ENCODE results near the gene CDK6.

The CDK6 gene

DNA sequence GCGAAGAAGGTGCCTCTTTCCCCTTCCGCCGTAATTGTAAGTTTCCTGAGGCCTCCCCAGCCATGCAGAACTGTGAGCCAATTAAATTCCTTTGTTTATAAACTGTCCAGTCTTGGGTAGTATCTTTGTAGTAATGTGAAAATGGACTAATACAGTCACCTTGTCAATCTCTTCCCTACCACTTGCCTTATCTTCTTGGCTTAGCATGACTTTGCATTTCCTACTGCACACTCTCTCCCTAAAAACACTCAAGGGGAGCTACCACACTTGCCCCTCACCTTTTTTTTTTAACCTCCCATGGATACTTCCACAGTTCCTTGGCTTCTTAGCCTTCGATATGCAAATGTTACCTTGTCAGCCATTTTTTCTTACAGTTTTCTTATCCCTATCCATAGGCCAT lies 7.4 kb upstream of the CDK6 start:
- DNase-seq = no peak

- DNase-seq = no peak
Measured at GRCh38 chr7:92843034-92843760, 6.8 kb upstream of the CDK6 start.

DNA sequence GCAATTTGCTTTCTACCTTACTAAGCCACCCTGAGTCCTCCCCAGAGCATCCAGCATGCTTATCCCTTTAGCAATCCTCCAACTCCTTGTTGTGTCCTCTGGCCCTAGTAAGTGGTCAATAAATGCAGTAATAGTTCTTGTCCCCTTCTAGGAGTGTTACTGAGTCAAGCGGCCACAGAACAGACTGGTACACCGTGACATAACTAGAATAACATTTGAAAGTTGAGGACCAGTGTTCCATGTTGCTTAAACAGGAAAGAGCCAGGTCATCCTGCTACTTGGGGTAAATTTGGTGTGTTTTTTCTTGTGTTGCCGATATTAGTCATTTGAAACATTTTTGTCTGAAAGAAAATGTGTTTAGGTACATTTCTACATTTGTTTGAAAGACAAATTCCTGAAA lies 4.8 kb upstream of the CDK6 start:
- DNase-seq = no peak

DNA sequence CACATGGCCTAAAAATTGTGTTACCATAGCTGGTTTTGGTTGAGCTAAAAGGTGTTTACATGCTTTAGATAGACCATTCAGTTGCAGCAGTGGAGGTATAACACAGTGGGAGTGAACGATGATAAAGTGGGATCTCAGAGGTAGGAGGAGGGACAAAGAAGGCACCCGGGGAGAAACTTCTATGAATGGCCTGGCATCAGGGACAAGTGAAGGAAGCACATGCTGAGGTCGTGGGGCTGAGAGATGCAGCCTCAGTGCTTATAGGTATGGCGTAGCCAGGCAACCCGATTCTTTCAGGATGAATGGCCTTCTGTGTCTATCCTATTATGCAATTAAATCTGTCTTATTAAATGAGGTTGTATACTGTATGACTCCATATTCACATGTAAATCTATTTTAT lies 3.9 kb upstream of the CDK6 start:
- peak; percentile 41 for DNase-seq

- DNase-seq = no peak
Measured at GRCh38 chr7:92839901-92840300, 3.5 kb upstream of the CDK6 start.

DNA sequence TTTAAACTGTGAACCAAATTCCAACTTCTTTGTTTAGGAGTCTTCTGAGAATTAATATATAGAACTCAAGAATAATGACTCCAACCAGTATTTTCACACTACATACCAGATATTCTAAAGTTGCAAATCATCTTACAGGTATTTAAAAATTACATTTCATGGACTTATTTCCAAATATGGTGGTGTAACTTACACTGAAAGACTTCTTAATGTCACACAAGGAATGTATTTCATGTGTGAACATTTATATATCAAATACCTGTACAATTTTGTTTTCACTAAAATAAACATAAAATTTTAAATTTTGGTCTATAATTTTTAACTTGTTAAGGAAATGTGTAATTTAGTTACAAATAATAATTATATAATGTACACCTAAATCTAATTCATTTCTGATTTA lies 2.6 kb upstream of the CDK6 start:
- no peak for DNase-seq

- peak; percentile 35 for DNase-seq
Measured at GRCh38 chr7:92837000-92837749, 802 bp upstream of the CDK6 start.

GRCh38 chr7:92835851-92836488 lies 403 bp downstream of the CDK6 start:
- DNase-seq = peak; percentile 57

DNA sequence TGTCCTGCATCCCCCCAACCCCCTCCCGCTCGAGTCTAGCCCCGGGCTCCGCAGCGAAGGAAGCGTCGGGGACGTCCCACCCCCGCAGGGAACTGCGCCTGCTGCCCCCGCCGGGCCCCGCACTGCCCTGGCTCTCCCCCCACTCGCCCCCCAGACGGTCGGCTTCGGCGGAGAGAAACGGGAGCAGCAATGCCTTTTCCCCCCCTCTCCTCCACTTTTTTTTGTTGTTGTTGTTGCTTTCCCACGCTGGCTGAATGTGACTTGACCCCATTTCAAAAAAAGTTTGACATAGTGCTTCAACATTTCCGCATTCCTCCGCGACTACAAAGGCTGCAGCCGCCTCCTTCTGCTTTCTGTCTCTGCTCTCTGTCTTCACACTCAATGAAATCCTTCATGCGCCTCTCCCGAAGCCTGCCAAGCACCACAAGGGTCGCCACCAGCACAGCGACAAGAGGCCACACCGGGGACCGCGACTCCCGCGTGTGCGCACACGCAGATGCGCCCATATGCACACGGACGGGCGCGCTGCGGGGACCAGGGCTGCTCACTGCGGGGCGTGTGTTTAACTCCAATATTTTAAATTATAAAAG lies 1.0 kb downstream of the CDK6 start:
- peak; percentile 66 for DNase-seq

DNA sequence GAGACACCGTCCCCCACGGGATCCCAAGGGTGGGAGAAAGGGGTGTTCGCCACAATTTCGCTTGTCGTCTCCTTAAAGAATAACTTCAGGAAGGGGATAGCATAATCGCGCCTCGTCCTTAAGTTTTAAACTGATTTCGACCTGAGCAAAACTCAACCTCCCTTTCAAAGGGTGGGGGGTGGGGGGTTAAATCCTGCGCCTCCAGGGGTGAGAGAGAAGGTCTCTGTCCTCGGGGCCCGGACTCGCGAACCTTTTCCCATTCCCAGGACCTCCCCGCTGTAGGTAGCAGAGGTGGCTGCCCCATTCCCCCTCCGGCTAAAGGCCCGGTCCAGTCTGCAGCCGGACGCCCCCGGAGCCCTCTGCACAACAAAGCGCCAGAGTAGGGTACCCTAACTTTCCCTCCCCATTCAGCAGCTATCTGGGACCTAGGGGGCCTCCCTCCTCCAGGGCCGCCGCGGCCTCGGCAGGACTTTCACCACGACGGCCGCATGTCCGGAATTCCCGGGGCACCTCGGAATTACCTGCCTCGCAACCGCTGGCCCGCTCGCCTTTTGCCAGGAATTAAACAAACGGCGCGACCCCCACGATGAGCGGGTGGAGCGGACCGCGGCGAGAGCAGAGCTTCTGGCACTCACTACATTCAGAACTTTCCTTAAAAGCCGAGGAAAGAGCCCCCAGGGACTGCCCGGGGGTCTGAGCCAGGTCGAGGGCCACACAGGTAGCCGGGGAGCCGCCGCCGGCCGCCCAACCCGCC lies 1.7 kb downstream of the CDK6 start:
- DNase-seq = peak; percentile 66

DNA sequence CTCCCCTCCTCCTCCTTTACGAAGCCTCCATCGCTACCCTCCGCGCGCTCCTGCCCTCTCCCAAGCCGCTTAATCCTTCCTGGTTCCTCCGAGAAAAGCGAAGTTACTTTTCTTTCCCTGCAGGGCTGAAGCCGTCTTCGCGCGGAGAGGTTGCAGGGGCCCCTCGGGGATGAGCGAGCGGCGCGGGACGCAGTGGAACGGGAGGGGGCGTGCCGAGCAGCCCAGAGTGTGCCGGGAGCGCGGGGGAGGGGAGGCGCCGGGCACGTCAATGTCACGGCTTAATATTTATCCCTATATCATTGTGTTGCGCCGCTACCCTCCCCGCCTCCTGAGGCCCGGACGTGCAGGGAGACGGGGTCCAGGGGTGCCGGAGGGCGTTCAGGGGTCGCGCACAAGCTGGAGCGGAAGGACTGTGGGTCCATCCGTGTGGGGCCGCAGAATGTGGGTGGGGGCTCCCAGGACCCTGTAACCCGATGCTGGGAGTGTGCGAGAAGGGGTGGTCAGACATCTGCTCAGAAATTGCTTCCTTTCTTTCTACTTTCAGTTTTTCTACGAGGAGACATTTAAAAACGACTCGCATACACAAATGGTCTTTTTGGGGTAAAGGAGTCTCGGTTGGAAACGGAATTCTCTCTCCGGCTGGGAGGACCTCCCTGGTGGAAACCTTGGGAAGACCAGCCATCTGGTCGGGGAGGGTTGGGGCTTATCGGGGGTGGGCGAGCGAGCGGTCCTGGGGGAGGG lies 2.4 kb downstream of the CDK6 start:
- peak; percentile 83 for DNase-seq

DNA sequence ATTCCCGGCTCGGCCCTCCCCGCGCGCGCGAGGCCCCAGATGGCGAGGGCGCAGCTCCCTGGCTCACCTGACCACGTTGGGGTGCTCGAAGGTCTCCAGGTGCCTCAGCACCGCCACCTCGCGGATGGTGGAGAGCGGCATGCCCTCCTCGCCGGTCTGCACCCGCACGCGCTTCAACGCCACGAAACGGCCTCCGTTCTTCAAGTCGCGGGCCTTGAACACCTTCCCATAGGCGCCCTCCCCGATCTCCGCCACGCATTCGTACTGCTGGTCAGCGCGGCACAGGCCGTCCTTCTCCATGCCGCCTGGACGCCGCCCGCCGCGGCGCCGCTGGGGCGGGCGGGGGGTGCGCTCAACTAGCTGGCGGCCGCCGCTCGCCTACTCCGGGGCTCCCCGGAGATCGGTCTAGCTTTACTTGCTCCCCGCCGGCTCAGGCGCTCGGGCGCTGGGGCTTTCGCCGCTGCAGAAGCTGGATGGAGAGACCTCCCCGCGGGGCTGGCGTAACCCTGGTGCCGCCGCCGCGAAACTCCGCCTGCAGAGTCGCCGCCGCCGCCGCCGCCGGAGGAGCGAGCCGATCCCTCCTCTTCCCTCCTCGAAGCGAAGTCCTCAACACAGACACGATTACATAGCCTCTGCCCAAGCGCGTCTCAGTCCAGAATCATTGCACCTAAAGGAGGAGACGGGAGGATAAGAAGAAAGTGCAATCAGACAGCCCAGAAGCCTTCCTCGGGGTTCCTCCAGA lies 3.2 kb downstream of the CDK6 start:
- peak; percentile 94 for DNase-seq

GRCh38 chr7:92832534-92833023 lies 3.8 kb downstream of the CDK6 start:
- DNase-seq = peak; percentile 40

DNA sequence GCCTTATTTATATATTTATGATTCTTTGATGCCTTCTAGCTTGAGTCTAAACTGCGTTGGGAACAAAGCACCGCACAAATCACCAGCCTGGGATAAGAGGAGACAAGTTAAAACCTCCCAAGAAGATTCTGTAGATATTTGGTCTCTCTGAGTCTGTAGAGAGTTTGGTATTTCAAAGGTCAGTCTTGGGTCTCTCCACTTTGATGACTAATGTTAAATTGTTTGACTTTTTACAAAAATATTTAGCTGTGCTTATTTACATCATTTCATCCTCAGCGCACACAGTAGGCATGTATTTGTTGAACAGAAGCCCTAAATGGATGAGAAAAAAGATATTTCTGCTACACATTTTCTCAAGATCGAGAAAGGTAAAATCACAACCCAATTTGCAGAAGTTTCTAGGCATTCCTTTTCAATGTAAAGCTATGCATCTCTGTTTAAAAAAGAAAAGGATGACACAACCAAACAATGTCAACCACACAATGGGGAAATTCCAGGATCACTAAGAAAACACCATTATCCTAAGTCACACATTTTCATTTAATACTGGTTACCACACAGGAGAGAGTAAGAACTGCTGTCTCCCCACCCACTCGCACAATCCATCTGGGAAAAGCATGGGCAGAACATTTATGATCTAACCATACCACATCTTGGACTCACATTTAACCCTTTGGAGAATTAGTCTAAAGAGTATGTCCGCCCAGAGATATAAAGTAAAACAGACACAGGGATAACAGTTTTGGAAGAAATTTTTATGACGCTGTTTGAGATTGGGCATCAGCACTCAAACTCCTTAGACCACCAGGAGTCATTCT lies 4.4 kb downstream of the CDK6 start:
- DNase-seq = peak; percentile 42

- DNase-seq = peak; percentile 83
Measured at GRCh38 chr7:92830532-92831110, 5.8 kb downstream of the CDK6 start.

- DNase-seq = peak; percentile 73
Measured at GRCh38 chr7:92830027-92830426, 6.3 kb downstream of the CDK6 start.

DNA sequence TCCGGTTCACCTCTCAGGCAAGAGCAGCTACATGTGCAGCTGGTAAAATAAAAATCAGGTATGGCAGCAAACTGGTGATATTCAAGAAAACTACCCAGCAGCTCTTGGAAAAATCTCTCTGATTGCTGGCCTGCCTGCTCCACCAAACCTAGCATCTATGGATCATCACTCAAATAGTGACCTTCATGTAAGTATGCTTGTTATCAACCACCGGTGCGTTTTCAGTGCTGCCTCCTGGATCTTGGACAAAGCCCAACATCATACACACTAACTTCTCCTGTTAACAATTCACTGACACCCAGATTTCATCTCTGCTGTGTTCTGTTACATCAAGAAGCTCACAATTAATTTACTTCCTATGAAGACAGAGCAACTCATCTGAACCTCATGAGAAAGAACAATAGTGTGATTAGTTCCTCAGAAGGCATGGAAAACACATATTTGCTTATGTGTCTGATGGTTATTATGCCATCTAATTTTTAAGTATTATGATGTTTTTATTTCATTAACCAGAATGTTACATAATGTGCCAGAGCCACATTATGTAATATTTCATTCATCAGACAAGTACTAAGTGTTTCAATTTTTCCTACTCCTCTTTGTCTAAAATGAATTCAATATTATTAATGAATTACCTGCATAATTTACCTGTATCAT lies 8.8 kb downstream of the CDK6 start:
- DNase-seq = peak; percentile 58

DNA sequence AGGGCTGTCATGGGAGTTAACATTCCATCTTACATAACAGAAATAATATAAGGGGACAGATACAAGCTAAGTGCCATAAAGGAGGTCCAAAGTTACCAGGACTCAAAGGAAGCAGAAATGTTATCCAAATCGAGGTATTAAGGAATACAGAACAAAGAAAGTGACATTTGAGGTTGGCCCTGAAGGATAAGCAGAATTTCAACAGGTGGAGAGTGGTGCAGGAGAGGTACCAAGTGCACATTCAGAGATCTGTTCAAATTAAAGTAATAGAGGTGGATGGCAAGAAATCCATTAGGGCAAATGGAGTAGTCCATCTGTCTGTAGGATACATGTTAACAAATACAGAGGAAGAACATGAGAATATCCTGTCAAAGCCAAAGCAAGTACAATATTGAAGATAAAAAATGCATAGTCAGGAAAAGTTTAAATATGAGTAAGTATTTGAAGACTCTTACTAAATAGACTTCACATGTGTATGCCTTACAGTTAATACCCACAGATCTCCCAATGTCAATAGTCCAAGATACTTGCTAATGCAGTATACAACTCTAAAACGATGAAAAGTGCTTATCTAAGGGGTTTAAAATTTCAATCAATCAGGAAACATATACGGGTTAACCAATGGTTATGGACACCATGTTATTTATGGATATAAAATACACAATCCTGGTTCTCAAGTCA lies 10.0 kb downstream of the CDK6 start:
- peak; percentile 38 for DNase-seq
